Type B pancreatic cell (in vitro differentiated cells): ENCODE results near the gene DMBX1. TPM values are rescaled to one million over a fixed set of nuclear protein-coding genes. Genes with fewer than 3 reads are reported as not detected.
A peak's percentile ranks its signal among the peaks of the same experiment; 100 is the strongest.

Experiments used
- DNase-seq: peaks from one replicate; pipeline ENCODE4 v3.0.0; 2021; ENCODE audit warnings: mixed read lengths; ENCODE audit not compliant: unreplicated experiment; ENCODE audit errors: extremely low spot score
- H3K27ac Mint-ChIP-seq: 2 replicates; pipeline ENCODE4 v1.8.0; 2021; ENCODE audit warnings: mild to moderate bottlenecking, mixed read lengths
- H3K27me3 Mint-ChIP-seq: 2 replicates; pipeline ENCODE4 v1.8.0; 2021; ENCODE audit warnings: mixed read lengths
- H3K36me3 Mint-ChIP-seq: 2 replicates; pipeline ENCODE4 v1.8.0; 2021; ENCODE audit warnings: mixed read lengths
- H3K4me1 Mint-ChIP-seq: one replicate; pipeline ENCODE4 v1.8.0; 2021; ENCODE audit warnings: mixed read lengths; ENCODE audit not compliant: unreplicated experiment
- H3K4me3 Mint-ChIP-seq: 2 replicates; pipeline ENCODE4 v1.8.0; 2021; ENCODE audit warnings: mild to moderate bottlenecking, mixed read lengths
- H3K9me3 Mint-ChIP-seq: 2 replicates; pipeline ENCODE4 v1.8.0; 2021; ENCODE audit warnings: mixed read lengths
- CTCF ChIP-seq: fragments of 200-600 bp; sonication (generic); conservative IDR thresholded peaks from 2 replicates; pipeline ENCODE4 v1.5.0; 2021; ENCODE audit warnings: antibody characterized with exemption, mild to moderate bottlenecking
- total RNA-seq: library from RNA; stranded (reverse); gene quantifications from 2 replicates; pipeline ENCODE4 v1.2.1, GENCODE V29; 2021; ENCODE audit warnings: low replicate concordance

The DMBX1 gene
- total RNA-seq, 1 donor from 2014 or later = 0.10 TPM

- no peaks in the 10 kb centered on the region for H3K4me1 Mint-ChIP-seq
- H3K27ac Mint-ChIP-seq = no peak overlapping the region
- no peak overlapping the region for H3K4me3 Mint-ChIP-seq
- H3K36me3 Mint-ChIP-seq = no peaks in the 10 kb centered on the region
- H3K27me3 Mint-ChIP-seq = peaks cover 97% of the 10 kb centered on the region
- no peak for TF ChIP-seq CTCF
- no peaks in the 10 kb centered on the region for H3K9me3 Mint-ChIP-seq
- DNase-seq = no peak
Observed at GRCh38 chr1:46474570-46474969, 15.1 kb upstream of the DMBX1 start.

DNA sequence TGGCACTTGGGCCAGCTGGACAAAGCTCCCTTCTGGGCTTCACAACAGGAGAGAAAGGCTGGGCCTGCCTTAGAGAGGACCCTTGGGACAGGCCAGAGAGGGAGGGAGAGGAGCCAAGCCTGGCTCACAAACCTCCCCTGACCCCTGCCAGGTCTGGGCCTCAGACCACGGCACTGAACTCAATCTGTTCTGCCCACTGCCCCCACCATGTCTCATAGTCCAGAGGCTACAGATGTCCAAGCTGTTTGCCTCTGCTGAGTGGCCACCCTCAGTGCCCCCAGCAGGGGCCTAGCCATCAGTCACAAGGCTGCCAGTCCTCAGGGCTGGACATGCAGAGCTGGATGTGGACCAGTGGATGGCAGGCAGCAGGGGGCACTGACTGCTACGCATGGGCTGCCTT lies 13.0 kb upstream of the DMBX1 start:
- no peak overlapping the region for H3K27ac Mint-ChIP-seq
- DNase-seq = no peak
- H3K36me3 Mint-ChIP-seq = no peaks in the 10 kb centered on the region
- H3K4me3 Mint-ChIP-seq = no peak overlapping the region
- H3K27me3 Mint-ChIP-seq = peaks cover 95% of the 10 kb centered on the region
- H3K4me1 Mint-ChIP-seq = no peaks in the 10 kb centered on the region
- no peak for TF ChIP-seq CTCF
- no peaks in the 10 kb centered on the region for H3K9me3 Mint-ChIP-seq

GRCh38 chr1:46477153-46477929 lies 12.3 kb upstream of the DMBX1 start:
- Mint-ChIP-seq H3K4me1 (no peaks in the 10 kb centered on the region), H3K27ac (no peak overlapping the region), H3K4me3 (no peak overlapping the region), H3K27me3 (peaks cover 95% of the 10 kb centered on the region), H3K36me3 (no peaks in the 10 kb centered on the region), H3K9me3 (no peaks in the 10 kb centered on the region)
- peak; percentile 81 for DNase-seq
- TF ChIP-seq CTCF = peak; percentile 88

DNA sequence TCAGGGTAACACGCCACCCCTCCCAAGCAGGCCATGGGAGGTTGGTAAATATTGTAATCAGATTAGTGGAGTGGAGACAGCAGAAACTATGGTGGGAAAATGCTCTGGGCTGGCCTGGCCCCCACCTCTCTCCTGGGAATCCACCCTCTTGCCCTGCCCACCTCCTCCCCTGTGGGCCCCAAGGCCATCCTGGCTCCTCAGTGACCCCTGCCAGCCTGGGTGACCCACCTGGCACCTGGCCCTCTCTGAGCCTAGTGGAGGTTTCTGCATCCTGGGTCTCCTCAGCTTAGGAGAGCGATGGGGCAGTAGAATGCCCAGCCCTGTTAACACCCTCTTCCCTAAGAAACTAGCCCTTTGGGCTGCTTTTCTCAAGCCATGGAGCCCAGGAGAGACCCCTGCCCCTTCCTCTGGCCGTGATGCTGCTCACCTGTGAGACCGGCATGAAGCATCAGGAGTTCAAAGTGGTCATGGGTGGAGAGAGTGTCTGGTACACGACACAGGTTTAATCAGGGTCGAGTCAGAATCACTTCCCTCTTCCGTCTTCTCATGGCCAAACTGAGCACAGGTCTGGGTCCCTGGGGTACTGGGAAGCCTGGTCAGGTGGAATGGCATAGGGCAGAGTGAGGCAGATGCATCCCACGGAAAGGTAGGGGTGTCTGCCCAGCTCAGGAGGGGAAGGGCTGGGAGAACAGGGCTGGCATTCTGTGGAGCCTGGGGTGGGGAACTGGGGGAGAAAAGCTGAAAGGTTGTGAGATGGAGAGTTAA lies 10.7 kb upstream of the DMBX1 start:
- no peak for TF ChIP-seq CTCF
- no peak overlapping the region for H3K27ac Mint-ChIP-seq
- no peaks in the 10 kb centered on the region for H3K4me1 Mint-ChIP-seq
- H3K9me3 Mint-ChIP-seq = no peaks in the 10 kb centered on the region
- no peak overlapping the region for H3K4me3 Mint-ChIP-seq
- no peaks in the 10 kb centered on the region for H3K36me3 Mint-ChIP-seq
- no peak for DNase-seq
- peaks cover 95% of the 10 kb centered on the region for H3K27me3 Mint-ChIP-seq

- no peak for DNase-seq
- no peaks in the 10 kb centered on the region for H3K36me3 Mint-ChIP-seq
- H3K4me3 Mint-ChIP-seq = no peak overlapping the region
- no peaks in the 10 kb centered on the region for H3K9me3 Mint-ChIP-seq
- no peaks in the 10 kb centered on the region for H3K4me1 Mint-ChIP-seq
- TF ChIP-seq CTCF = no peak
- peaks cover 95% of the 10 kb centered on the region for H3K27me3 Mint-ChIP-seq
- H3K27ac Mint-ChIP-seq = no peak overlapping the region
Observed at GRCh38 chr1:46479744-46480350, 9.8 kb upstream of the DMBX1 start.
